ENCODE measurements around the gene ATMIN.

Gene ATMIN, protein sequence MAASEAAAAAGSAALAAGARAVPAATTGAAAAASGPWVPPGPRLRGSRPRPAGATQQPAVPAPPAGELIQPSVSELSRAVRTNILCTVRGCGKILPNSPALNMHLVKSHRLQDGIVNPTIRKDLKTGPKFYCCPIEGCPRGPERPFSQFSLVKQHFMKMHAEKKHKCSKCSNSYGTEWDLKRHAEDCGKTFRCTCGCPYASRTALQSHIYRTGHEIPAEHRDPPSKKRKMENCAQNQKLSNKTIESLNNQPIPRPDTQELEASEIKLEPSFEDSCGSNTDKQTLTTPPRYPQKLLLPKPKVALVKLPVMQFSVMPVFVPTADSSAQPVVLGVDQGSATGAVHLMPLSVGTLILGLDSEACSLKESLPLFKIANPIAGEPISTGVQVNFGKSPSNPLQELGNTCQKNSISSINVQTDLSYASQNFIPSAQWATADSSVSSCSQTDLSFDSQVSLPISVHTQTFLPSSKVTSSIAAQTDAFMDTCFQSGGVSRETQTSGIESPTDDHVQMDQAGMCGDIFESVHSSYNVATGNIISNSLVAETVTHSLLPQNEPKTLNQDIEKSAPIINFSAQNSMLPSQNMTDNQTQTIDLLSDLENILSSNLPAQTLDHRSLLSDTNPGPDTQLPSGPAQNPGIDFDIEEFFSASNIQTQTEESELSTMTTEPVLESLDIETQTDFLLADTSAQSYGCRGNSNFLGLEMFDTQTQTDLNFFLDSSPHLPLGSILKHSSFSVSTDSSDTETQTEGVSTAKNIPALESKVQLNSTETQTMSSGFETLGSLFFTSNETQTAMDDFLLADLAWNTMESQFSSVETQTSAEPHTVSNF

DNA sequence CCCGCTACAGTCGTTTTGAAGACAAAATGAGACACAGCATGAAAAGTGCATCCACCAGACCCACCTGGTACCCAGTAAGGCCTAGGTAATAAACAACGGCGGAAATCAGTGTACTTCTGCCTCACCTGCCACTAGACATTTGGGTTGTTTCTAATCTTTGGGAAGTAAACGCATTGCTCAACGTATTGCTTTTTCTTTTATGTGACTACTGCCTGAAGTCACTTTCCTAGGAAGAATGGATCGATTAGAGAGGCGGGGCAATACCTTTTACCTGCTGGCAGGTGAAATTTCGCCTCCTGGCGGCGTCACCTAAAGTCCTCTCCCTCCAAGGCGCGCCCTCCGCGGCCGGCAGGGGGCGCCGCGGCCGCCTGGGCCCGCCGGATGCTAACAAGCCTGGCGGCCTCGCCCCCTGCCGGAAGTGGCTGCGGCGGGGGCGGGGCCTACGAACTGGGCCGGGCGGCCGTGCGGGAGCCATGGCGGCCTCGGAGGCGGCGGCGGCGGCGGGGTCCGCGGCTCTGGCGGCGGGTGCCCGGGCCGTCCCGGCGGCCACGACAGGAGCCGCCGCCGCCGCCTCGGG lies at the start of gene ATMIN:
Gene ATMIN (plus strand): TSS at position 445 of the 577 bp plus-strand sequence. CDS start 29 bp downstream, at position 474.
- DNase-seq (ENCODE audit: low read depth): no peak

DNA sequence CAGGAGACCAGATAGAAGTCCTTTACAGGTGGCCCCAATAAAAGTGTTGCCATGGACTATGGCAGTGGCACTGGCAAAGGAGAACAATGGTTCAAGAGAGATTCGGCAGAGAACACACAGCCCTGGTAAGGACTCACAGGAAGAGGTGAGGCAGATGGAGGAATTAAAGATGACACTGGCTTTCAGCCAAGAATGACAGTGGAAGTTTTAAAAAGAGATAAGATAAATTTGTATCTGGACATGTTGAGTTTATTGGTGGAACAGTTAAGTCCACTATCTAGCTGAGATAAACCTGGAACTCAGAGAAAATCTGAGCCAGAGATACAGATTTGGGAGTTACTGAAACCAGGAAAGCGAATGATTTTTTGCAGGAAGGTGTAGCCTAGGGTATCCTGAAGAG lies 49.1 kb upstream of the ATMIN start:
- DNase-seq (ENCODE audit: low read depth): no peak

- no peak for DNase-seq (ENCODE audit: low read depth)
Measured at GRCh38 chr16:80988756-80989155, 46.9 kb upstream of the ATMIN start.

- no peak for DNase-seq (ENCODE audit: low read depth)
Measured at GRCh38 chr16:80989801-80990200, 45.8 kb upstream of the ATMIN start.

DNA sequence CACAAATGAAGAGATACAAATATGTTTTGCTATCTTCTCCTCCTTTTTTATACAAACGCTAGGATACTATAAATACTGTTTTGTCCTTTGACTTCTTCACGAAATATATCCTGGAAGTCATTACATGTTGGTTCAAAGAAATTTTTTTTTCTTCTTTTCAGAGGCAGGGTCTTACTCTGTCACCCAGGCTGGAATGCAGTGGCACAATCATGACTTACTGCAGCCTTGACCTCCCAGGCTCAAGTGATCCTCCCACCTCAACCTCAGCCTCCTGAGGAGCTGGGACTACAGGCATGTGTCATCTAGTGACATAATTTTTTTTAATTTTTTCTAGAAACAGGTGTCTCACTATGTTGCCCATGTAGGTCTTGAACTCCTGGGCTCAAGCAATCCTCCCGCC lies 45.1 kb upstream of the ATMIN start:
- no peak for DNase-seq (ENCODE audit: low read depth)

- DNase-seq (ENCODE audit: low read depth): no peak
Measured at GRCh38 chr16:80990978-80991377, 44.7 kb upstream of the ATMIN start.

DNA sequence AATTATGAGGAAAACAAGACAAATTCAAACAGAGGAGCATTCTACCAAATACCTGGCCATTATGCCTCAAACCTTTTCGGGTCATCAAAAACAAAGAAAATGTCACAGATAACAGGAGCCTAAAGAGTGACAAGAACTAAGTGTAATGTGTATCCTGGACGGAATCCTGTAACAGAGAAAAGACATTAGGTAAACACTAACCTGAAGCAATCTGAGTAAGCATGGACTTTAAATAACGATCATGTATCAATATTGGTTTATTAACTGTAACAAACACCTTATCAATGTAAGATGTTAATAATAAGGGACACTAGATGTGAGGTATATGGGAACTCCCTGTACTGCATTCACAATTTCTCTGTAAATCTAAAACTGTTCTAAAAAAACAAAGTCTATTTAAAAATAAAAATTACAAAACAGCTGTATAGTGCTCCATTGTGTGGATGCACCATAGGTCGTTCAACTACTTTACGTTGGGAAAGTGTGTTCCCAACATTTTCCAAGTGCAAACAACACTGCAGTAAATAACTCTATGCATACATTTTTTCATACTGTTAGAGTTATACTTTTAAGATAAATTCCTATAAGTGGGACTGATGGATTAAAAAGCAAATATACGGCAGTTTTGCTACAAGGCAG lies 43.7 kb upstream of the ATMIN start:
- DNase-seq (ENCODE audit: low read depth): no peak

DNA sequence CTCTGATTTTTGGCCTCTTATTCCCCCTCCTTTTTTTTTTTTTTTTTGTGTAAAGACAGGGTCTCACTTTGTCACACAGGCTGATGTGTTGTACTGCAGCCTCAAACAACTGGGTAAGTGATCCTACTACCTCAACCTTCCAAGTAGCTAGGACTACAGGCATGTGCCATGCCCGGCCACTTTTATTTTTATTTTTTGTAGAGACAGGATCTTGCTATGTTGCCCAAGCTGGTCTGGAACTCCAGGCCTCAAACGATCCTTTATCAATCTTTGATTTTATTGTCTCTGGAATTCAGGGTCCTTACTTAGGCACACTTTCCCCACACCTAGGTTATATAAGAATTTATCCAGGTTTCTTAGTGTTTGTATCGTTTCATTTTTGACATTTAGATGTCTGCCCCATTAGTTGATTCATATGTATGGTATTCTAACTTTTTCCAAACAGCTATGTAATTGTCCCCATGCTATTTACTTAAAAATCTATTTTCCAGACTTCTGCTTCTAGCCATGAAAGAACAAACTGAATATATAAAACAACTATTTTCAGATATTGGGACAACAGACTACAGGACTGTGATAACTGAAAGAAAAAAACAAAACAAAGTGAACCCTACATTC lies 42.9 kb upstream of the ATMIN start:
- no peak for DNase-seq (ENCODE audit: low read depth)

DNA sequence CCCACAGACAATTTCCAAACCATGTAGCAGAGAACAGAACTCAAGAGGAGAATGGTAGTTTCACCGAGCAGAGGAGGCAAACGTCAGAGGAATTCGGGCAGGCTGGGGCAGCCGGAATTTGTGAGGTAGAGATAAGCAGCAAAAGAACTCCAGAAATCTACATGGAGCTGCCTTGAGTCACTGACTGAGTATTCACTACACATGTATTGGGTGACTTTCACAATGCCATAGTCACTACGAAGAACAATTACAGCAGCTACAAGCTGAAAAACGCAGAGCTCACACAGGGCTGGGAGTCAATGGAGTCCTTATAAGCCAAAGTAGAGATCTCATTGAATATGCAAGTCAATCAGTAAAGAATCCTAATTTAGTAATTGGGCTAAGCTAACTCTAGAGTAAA lies 42.3 kb upstream of the ATMIN start:
- peak; percentile 61 for DNase-seq (ENCODE audit: low read depth)

- DNase-seq (ENCODE audit: low read depth): no peak
Measured at GRCh38 chr16:80993834-80994233, 41.8 kb upstream of the ATMIN start.

GRCh38 chr16:80994451-80994850 lies 41.2 kb upstream of the ATMIN start:
- DNase-seq (ENCODE audit: low read depth): no peak

DNA sequence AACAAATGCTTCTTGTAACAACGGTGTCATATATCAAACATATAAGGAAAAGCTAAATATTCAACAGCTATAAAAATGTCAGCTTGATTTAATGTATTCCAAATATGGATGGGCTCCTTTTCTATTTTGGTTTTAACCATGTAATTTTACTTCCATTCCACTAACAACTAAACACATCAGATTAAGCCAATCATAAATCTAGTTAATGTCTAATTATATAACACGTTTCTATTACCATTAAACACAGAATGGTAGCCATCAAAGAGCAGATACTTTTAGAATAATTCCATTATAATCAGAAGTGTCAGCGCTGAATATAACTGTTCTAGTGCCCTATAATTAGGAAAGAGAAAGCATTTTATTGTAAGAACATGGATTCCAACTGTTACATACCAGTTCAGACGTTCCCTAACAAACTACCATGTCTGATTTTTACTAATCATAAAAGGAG lies 38.9 kb upstream of the ATMIN start:
- no peak for DNase-seq (ENCODE audit: low read depth)

DNA sequence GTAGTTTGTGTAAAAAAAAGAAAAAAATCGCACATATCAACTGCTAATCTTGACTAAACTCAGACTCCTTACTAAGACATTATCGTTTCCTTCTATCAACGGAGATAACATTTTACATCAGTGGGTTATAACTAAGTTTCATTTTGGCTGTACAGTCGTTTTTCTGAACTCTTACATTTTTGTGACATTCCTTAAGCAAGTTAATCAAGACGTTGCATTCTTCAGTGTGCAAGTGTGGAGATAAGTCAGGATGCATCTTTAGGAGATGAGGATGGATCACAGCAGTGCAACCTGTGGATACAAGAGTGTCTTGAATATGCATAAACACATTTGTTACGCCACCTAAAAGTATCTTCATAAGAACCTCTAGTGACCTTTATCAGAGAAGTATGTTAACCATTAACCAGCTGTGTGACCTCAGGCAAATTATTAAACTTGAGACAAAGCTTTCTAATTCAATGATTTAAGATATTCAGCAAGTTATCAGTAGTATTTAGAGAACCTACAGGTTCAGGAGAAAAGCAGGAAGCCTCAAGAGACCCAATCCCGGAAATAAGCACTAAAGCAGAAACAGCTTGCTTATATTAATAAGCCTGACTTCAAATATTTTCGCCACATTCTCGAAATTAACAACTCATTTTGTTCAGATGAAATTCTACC lies 38.4 kb upstream of the ATMIN start:
- DNase-seq (ENCODE audit: low read depth): no peak

DNA sequence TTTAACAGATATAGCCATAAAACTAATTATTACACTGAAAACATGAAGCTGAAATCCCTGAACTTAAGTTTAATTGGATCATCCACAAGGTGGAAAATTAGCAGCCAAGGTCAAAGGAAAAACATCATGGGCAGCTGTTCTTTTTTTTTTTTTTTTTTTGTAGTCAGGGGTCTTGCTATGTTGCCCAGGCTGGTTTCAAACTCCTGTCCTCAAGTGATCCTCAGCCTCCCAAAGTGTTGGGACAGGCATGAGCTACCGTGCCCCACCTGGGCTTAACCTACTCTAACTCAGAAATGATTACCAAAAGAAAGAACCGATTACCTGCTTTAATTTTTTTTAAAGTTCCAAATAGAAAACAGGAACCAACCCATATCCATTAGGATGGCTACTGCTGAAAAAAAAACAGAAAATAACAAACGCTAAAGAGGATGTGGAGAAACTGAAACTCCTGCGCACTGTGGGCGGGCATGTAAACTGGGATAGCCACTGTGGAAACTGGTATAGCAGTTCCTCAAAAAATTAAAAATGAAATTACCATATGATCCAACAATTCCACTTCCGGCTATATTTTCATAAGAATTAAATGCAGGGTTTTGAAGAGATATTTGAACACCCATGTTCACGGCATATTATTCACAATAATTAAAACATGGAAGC lies 37.5 kb upstream of the ATMIN start:
- no peak for DNase-seq (ENCODE audit: low read depth)

DNA sequence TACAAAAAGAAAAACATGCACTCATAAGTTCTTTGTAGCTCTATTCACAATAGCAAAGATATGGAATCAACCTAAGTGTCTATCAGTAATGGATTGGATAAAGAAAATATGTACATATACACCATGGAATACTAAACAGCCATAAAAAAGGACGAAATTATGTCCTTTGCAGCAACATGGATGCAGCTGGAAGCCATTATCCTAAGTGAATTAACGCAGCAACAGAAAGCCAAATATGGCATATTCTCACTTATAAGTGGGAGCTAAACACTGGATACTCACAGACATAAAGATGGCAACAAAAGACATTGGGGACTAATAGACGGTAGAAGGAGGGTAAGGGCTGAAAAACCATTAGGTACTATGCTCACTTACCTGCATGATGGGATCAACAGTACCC lies 34.8 kb upstream of the ATMIN start:
- no peak for DNase-seq (ENCODE audit: low read depth)

GRCh38 chr16:81001330-81001729 lies 34.3 kb upstream of the ATMIN start:
- DNase-seq (ENCODE audit: low read depth): no peak

- DNase-seq (ENCODE audit: low read depth): no peak
Measured at GRCh38 chr16:81003064-81003463, 32.6 kb upstream of the ATMIN start.

- DNase-seq (ENCODE audit: low read depth): no peak
Measured at GRCh38 chr16:81003610-81004460, 31.8 kb upstream of the ATMIN start.

GRCh38 chr16:81004646-81005353 lies 30.8 kb upstream of the ATMIN start:
- DNase-seq (ENCODE audit: low read depth): no peak
